ENCODE measurements around the gene APPL2. TPM values are rescaled to one million over a fixed set of nuclear protein-coding genes. Genes with fewer than 3 reads are reported as not detected.
"Not testable (repeated sequence)": the region's sequence is repeated elsewhere in the genome, so short reads cannot be mapped to it uniquely, and the experiment has no call there.

Gene APPL2
- total RNA-seq, 1 donor: 67.0 TPM

DNA sequence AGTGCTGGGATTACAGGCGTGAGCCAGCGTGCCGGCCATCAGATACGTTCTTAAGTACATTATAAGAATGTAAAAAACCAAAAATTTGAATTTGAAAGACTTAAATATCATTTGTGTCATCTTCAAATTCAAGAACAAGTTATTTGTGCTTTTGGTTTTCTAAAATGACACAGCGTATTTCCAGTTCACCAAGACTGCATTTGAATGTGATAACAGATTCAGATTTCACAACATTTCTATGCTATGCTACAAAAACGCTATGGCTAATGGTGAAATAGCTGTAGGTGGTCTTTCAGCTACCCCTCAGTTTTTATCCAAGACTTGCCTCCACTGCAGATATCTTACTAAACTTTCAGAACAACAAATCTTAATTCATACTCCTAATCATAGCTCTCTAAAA, 46.7 kb downstream of the APPL2 start:
- Histone ChIP-seq H3K9me3 (ENCODE audit: low read depth, low read length) (no peaks in the 10 kb centered on the region), H3K27ac (ENCODE audit: low read depth, low read length) (no peak overlapping the region), H4K20me1 (ENCODE audit: insufficient read depth, low read length) (no peaks in the 10 kb centered on the region), H3K36me3 (ENCODE audit: insufficient read depth, low read length) (peaks cover 93% of the 10 kb centered on the region), H3K4me3 (ENCODE audit: insufficient read depth, low read length) (no peak overlapping the region), H3K4me1 (ENCODE audit: insufficient read depth, low read length) (no peaks in the 10 kb centered on the region), H3K4me2 (ENCODE audit: insufficient read depth, low read length) (no peak overlapping the region), H3K27me3 (ENCODE audit: insufficient read depth, low read length) (no peaks in the 10 kb centered on the region), H2AFZ (ENCODE audit: low read length) (no peak overlapping the region), H3K79me2 (ENCODE audit: insufficient read depth, low read length) (peaks cover 3% of the 10 kb centered on the region)
- TF ChIP-seq, protein P1, sequence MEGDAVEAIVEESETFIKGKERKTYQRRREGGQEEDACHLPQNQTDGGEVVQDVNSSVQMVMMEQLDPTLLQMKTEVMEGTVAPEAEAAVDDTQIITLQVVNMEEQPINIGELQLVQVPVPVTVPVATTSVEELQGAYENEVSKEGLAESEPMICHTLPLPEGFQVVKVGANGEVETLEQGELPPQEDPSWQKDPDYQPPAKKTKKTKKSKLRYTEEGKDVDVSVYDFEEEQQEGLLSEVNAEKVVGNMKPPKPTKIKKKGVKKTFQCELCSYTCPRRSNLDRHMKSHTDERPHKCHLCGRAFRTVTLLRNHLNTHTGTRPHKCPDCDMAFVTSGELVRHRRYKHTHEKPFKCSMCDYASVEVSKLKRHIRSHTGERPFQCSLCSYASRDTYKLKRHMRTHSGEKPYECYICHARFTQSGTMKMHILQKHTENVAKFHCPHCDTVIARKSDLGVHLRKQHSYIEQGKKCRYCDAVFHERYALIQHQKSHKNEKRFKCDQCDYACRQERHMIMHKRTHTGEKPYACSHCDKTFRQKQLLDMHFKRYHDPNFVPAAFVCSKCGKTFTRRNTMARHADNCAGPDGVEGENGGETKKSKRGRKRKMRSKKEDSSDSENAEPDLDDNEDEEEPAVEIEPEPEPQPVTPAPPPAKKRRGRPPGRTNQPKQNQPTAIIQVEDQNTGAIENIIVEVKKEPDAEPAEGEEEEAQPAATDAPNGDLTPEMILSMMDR (IDR thresholded peaks at IDR 0.05; ENCODE audit: extremely low read depth, low read depth, low read length): no peak
- no peak for DNase-seq (ENCODE audit: insufficient read length, low spot score, missing footprints)

- H3K4me2 ChIP-seq (ENCODE audit: insufficient read depth, low read length); H3K9me3 ChIP-seq (ENCODE audit: low read depth, low read length); H3K27ac ChIP-seq (ENCODE audit: low read depth, low read length); DNase-seq (ENCODE audit: insufficient read length, low spot score, missing footprints); H3K79me2 ChIP-seq (ENCODE audit: insufficient read depth, low read length); H3K4me3 ChIP-seq (ENCODE audit: insufficient read depth, low read length); H4K20me1 ChIP-seq (ENCODE audit: insufficient read depth, low read length); H3K27me3 ChIP-seq (ENCODE audit: insufficient read depth, low read length); H2AFZ ChIP-seq (ENCODE audit: low read length); H3K4me1 ChIP-seq (ENCODE audit: insufficient read depth, low read length): not testable (repeated sequence)
- H3K36me3 ChIP-seq (ENCODE audit: insufficient read depth, low read length): peaks cover 44% of the 10 kb centered on the region
Measured at GRCh38 chr12:105183976-105184375, 52.0 kb downstream of the APPL2 start.

DNA sequence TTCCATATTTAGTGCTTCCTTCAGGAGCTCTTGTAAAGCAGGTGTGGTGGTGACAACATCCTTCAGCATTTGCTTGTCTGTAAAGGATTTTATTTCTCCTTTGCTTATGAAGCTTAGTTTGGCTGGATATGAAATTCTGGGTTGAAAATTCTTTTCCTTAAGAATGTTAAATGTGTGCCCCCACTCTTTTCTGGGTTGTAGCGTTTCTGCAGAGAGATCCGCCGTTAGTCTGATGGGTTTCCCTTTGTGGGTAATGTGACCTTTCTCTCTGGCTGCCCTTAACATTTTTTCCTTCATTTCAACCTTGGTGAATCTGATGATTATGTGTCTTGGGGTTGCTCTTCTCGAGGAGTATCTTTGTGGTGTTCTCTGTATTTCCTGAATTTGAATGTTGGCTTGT, 52.6 kb downstream of the APPL2 start:
- peaks cover 38% of the 10 kb centered on the region for H3K36me3 ChIP-seq (ENCODE audit: insufficient read depth, low read length)
- H3K79me2 ChIP-seq (ENCODE audit: insufficient read depth, low read length); H3K4me2 ChIP-seq (ENCODE audit: insufficient read depth, low read length); H2AFZ ChIP-seq (ENCODE audit: low read length); H3K27ac ChIP-seq (ENCODE audit: low read depth, low read length); H3K27me3 ChIP-seq (ENCODE audit: insufficient read depth, low read length); H3K4me1 ChIP-seq (ENCODE audit: insufficient read depth, low read length); H3K4me3 ChIP-seq (ENCODE audit: insufficient read depth, low read length); H3K9me3 ChIP-seq (ENCODE audit: low read depth, low read length); DNase-seq (ENCODE audit: insufficient read length, low spot score, missing footprints); H4K20me1 ChIP-seq (ENCODE audit: insufficient read depth, low read length): not testable (repeated sequence)

- not testable (repeated sequence) for H3K9me3 ChIP-seq (ENCODE audit: low read depth, low read length); H3K27me3 ChIP-seq (ENCODE audit: insufficient read depth, low read length); DNase-seq (ENCODE audit: insufficient read length, low spot score, missing footprints); H3K4me1 ChIP-seq (ENCODE audit: insufficient read depth, low read length); H3K27ac ChIP-seq (ENCODE audit: low read depth, low read length); H2AFZ ChIP-seq (ENCODE audit: low read length); H4K20me1 ChIP-seq (ENCODE audit: insufficient read depth, low read length); H3K79me2 ChIP-seq (ENCODE audit: insufficient read depth, low read length); H3K4me3 ChIP-seq (ENCODE audit: insufficient read depth, low read length); H3K4me2 ChIP-seq (ENCODE audit: insufficient read depth, low read length)
- peaks cover 23% of the 10 kb centered on the region for H3K36me3 ChIP-seq (ENCODE audit: insufficient read depth, low read length)
Measured at GRCh38 chr12:105179114-105179513, 56.9 kb downstream of the APPL2 start.

DNA sequence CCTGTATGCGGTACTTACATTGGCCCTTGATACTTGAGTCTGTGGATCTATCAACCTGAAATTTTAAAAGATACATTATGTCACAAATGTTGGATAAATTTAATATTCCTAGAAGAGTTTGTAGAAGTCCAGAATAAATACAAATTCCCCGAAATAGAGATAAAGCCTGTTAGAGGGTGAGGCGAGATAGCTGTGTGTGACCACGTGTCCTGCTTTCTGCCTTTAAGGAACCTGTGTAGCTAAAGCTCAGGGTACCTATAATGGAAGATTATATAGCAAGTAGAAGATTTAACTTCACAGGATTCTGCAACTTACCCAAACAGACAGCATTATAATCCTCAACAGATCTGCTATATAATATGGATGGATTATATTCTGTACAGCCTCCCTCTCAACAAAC, 58.8 kb downstream of the APPL2 start:
- TF ChIP-seq, protein P1 (IDR thresholded peaks at IDR 0.05; ENCODE audit: extremely low read depth, low read depth, low read length): no peak
- Histone ChIP-seq H3K27me3 (ENCODE audit: insufficient read depth, low read length) (no peaks in the 10 kb centered on the region), H3K79me2 (ENCODE audit: insufficient read depth, low read length) (peaks cover 4% of the 10 kb centered on the region), H3K4me1 (ENCODE audit: insufficient read depth, low read length) (no peaks in the 10 kb centered on the region), H3K36me3 (ENCODE audit: insufficient read depth, low read length) (peaks cover 31% of the 10 kb centered on the region), H3K4me2 (ENCODE audit: insufficient read depth, low read length) (no peak overlapping the region), H2AFZ (ENCODE audit: low read length) (no peak overlapping the region), H4K20me1 (ENCODE audit: insufficient read depth, low read length) (no peaks in the 10 kb centered on the region), H3K27ac (ENCODE audit: low read depth, low read length) (no peak overlapping the region), H3K4me3 (ENCODE audit: insufficient read depth, low read length) (no peak overlapping the region), H3K9me3 (ENCODE audit: low read depth, low read length) (no peaks in the 10 kb centered on the region)
- DNase-seq (ENCODE audit: insufficient read length, low spot score, missing footprints): no peak

Measured in osteoblast (primary cell).